Dermis microvascular lymphatic vessel endothelial cell (primary cell): Measurements from ENCODE around the gene LRRC41. TPM values are rescaled to one million over a fixed set of nuclear protein-coding genes. Genes with fewer than 3 reads are reported as not detected.
"Not testable (repeated sequence)": the region's sequence is repeated elsewhere in the genome, so short reads cannot be mapped to it uniquely, and the experiment has no call there.

Experiments used
- DNase-seq, 2 donors: peaks; one replicate each; pipeline versions ENCODE4 v3.0.0 to v3.0.0-alpha.2; 2010; ENCODE audit warnings: low read depth in 2 of 2
- total RNA-seq: library from RNA; depleted of rRNA; stranded (reverse); fragments of >200 nt; gene quantifications from 2 replicates; pipeline ENCODE4 v1.2.1, GENCODE V29; 2014

The LRRC41 gene
- total RNA-seq, 1 donor from 2014 or later = 44.7 TPM

GRCh38 chr1:46328182-46328581 is 24.8 kb upstream of the LRRC41 start:
- not testable (repeated sequence) for DNase-seq

- not testable (repeated sequence) for DNase-seq
These were observed 22.1 kb upstream of the LRRC41 start for GRCh38 chr1:46325285-46326076.

GRCh38 chr1:46322191-46322590 is 18.8 kb upstream of the LRRC41 start:
- DNase-seq = not testable (repeated sequence)

DNA sequence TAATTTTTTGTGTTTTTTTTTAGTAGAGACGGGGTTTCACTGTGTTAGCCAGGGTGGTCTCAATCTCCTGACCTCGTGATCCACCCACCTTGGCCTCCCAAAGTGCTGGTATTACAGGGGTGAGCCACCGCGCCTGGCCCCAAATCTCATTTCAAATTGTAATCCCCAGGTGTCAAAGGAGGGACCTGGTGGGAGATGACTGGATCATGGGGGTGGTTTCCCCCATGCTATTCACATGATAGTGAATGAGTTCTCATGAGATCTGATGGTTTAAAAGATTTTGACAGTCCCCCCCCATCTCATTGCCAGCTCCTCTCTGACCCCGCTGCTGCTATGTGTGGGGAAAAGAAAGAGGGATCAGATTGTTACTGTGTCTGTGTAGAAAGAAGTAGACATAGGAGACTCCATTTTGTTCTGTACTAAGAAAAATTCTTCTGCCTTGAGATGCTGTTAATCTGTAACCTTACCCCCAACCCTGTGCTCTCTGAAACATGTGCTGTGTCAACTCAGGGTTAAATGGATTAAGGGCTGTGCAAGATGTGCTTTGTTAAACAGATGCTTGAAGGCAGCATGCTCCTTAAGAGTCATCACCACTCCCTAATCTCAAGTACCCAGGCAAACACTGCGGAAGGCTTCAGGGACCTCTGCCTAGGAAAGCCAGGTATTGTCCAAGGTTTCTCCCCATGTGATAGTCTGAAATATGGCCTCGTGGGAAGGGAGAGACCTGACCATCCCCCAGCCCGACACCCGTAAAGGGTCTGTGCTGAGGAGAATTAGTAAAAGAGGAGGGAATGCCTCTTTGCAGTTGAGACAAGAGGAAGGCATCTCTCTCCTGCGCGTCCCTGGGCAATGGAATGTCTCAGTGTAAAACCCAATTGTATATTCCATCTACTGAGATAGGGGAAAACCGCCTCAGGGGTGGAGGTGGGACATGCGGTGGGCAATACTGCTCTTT is 16.8 kb upstream of the LRRC41 start:
- not testable (repeated sequence) for DNase-seq

- not testable (repeated sequence) for DNase-seq
These were observed 15.9 kb upstream of the LRRC41 start for GRCh38 chr1:46319301-46319700.

DNA sequence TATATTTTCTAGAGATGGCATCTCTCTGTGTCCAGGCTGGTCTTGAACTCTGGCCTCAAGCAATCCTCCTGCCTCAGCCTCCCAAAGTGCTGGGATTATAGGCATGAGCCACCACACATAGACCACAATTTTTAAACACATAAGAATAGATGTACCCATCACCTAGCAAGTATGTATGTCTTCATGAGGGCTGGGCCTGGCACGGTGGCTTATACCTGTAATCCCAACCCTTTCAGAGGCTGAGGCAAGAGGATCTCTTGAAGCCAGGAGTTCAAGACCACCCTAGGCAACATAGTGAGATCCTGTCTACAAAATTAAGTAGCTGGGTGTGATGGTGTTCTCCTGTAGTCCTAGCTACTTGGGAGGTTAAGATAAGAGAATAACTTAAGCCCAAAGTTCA is 13.9 kb upstream of the LRRC41 start:
- no peak for DNase-seq

- no peak for DNase-seq
These were observed 12.4 kb upstream of the LRRC41 start for GRCh38 chr1:46315669-46316403.

DNA sequence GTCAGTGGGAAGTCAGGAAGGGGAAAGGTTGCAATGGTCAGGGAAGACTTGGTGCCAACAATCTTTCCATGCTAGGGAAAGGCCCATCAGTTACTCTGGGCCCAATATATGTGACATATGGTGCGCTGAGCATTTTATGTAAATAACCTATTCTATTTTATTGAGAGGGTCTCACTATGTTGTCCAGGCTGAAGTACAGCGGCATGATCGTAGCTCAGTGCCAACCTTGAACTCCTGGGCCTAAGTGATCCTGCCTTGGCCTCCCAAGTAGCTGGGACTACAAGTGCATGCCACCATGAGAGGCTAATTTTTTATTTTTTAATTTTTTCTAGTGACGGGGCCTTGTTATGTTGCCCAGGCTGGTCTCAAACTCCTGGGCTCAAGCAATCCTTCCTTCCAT is 6.9 kb upstream of the LRRC41 start:
- DNase-seq = no peak

DNA sequence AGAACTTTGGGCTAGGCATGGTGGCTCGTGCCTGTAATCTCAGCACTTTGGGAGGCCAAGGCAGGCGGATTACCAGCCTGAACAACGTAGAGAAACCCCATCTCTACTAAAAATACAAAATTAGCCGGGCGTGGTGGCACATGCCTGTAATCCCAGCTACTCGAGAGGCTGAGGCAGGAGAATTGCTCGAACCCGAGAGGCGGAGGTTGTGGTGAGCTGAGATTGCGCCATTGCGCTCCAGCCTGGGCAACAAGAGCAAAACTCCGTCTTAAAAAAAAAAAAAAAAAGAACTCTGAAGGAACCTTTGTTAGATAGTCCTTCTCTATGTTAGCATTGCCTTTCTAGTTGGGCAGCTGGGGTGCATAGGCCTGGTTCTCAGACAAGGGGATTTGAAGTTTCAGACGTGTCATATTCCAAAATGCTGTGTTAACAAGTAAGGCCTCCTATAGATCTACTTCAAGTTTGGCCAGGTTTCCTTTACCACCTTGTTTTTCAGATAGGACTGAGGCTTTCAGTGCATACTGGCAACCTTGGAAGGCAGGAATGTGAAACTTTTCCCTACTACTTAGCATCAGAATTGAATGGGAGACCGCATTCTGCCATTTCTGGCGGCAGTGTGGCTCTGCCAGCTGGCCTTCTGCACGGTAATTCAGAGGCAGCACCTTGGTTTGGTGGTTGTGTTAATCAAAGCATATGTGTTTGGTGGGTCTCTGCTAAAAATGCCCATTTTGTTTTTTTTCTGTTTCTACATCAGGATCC is 6.2 kb upstream of the LRRC41 start:
- no peak for DNase-seq

DNA sequence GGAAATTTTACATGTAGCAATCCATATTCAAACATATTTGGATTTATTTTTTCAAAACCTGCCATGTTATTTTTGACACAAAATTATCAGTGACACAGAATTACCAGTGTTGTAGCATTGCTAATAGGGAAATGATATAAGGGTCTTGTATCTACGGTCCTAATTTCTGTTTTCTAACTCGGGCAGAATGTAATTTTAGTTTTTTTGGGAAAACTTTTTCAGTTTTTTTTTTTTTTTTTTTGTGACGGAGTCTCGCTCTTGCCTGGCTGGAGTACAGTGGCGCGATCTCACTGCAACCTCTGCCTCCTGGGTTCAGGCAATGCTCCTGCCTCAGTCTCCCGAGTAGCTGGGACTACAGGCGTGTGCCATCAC is 2.7 kb upstream of the LRRC41 start:
- no peak for DNase-seq

DNA sequence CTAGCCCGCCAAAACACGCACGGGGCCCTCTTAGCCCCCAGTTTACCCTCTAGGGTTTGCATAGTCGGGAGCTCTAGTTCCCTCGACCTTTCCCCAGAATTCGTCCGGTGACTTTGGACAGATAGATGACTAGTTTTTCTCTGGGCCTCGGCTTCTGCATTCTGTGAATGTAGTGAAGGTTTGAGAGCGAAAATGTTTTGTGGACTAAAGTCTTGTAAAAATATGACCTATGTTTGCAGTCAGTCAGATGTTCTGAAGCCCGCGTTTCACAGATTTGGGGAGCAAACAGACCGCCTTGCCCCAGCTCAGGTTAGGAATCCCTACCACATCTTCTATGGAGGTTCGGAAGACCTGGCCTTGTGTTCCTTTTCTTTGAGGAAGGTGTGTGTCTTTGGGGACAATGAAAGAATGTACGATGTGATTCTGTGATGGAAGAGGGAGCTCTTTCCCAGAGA is 483 bp upstream of the LRRC41 start:
- DNase-seq = peak in 1 of 2 donors; percentile 20

GRCh38 chr1:46302641-46303037 is 777 bp downstream of the LRRC41 start:
- peak in 1 of 2 donors; percentile 52 for DNase-seq

DNA sequence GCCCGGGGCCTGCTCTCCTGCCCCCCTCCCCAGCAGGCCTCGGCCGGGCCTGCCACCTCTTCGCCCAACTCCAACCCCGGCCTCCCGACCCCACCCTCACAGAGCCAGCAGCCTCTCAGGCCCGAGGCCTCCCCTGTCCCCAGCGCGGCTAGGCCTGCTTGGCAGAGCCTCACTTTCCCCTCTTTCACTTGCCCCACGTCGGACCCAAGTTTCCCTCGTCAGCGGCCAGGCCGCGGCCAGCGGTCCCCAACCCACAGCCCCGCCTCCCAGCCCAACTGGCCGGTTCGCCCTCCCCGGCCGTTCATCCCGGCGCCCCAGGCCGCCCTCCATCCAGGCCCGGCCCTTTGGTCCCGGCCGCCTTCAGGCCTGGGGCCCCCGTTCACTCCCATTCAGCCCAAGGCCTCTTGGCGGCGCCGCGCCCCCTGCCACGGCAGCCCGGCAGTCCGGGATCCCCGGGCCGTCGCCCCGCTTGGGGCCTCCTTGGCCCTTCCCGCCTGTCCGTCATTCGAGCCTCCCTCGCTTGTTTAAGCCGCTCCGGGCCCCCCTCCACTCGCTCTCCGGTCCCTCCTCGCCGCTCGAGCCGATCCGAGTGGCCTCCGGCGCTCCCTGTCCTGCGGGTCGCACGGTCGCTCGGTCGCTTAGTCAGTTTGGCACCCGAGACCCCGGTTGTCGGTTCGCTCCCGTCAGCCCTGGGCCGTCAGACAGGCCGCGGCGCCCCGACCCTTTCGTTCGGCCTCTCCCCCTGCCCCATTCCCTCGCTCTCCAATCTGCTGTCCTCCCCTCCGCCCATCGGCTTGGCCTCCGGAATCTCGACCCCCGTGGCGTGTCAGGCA is 1.4 kb downstream of the LRRC41 start:
- peak; percentile 12 to 74 for DNase-seq

- no peak for DNase-seq
These were observed 2.0 kb downstream of the LRRC41 start for GRCh38 chr1:46301406-46301807.

- DNase-seq = peak in 1 of 2 donors; percentile 45
These were observed 2.6 kb downstream of the LRRC41 start for GRCh38 chr1:46300673-46301405.

GRCh38 chr1:46298387-46298786 is 5.0 kb downstream of the LRRC41 start:
- DNase-seq = no peak

DNA sequence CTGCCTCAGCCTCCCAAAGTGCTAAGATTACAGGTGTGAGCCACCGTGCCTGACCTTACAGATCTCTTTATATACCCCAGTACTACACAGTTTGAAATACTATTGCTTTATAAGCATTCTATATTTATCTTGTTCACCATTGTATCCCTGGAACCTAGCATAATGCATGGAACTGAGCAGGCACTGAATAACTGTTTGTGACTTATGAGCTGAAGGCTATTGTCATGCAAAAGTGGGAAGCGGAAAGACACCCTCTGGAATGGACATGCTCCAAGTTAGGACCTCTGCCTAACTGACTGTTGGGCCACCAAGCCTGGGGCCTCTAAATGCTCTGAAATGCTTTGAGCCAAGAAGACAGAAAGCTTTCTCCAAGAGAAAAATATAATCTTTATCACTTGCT is 8.1 kb downstream of the LRRC41 start:
- DNase-seq = no peak

GRCh38 chr1:46289976-46290375 is 13.4 kb downstream of the LRRC41 start:
- DNase-seq = no peak

GRCh38 chr1:46289134-46289494 is 14.3 kb downstream of the LRRC41 start:
- no peak for DNase-seq
